GM10266 (cell line): ENCODE data around the gene ZNF443.
A peak's percentile ranks its signal among the peaks of the same experiment; 100 is the strongest.
"Not testable (repeated sequence)": the region's sequence is repeated elsewhere in the genome, so short reads cannot be mapped to it uniquely, and the experiment has no call there.

ENCODE experiments used
- DNase-seq: peaks from one replicate; pipeline ENCODE4 v3.0.0; 2012; ENCODE audit errors: extremely low spot score
- TF ChIP-seq, protein P1 (sequence below): IDR thresholded peaks from 2 replicates; pipeline ENCODE4 v1.5.1; 2012; ENCODE audit warnings: mild to moderate bottlenecking, low read depth; ENCODE audit not compliant: control insufficient read depth, insufficient read depth; ENCODE audit errors: missing control alignments

ZNF443 gene

DNA sequence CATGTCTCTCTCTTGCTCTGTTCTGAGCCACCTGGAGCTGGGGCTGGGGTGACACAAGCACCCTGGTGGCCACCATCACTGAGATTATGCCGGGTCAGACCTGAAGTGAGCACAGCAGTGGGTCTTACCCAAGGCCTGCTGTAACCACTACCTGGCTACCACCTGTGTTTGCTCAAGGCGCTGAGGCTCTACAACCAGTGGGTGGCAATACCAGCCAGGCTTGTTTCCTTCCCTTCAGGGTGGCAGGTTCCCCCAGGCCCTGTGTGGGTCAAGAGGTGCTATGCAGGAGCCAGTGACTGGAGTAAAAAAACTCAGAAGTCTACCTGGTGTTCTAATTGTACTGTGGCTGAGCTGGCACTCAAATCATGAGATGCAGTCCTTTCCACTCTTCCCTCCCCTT is 8.0 kb upstream of the ZNF443 start:
- DNase-seq, result no peak
- TF ChIP-seq, protein P1, sequence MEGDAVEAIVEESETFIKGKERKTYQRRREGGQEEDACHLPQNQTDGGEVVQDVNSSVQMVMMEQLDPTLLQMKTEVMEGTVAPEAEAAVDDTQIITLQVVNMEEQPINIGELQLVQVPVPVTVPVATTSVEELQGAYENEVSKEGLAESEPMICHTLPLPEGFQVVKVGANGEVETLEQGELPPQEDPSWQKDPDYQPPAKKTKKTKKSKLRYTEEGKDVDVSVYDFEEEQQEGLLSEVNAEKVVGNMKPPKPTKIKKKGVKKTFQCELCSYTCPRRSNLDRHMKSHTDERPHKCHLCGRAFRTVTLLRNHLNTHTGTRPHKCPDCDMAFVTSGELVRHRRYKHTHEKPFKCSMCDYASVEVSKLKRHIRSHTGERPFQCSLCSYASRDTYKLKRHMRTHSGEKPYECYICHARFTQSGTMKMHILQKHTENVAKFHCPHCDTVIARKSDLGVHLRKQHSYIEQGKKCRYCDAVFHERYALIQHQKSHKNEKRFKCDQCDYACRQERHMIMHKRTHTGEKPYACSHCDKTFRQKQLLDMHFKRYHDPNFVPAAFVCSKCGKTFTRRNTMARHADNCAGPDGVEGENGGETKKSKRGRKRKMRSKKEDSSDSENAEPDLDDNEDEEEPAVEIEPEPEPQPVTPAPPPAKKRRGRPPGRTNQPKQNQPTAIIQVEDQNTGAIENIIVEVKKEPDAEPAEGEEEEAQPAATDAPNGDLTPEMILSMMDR, result no peak

DNA sequence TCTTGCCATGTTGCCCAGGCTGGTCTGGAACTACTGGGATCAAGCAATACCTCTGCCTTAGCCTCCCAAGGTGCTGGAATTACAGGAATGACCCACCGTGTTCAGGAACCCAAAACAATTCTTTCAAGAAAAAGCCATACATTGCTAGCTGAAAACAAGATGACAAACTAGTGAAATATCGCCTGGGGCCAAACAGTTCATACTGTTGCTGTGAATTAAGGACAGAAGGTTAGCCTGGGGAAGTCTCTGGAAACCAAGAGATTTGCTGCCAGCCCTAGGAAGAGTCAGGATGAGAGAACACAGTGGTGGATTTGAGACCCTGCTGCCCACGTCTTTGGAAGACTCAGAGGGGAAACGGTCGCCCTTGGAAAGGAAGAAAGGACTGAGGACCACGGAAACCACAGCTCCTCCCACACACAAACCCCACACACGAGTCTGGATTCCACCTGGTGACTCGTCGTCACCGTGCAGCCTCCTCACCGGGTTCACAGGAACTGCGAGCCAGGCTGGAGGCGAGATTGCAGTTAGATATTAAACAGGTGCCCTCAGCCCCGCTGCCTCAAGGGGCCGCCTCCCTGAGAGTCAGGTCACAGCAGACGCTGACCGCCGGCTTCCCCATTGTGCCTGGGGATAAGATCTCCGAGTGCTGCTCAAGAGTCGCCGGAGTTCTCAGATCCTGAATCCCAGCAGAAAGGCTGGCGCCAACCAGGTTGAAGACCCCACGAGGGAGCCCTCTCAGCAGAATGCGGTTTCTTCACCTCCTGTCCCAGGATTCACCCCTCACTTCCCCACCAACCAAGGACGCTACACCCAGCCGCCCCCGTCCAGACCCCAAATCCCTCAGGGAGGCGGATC is 908 bp downstream of the ZNF443 start:
- not testable (repeated sequence) for DNase-seq

DNA sequence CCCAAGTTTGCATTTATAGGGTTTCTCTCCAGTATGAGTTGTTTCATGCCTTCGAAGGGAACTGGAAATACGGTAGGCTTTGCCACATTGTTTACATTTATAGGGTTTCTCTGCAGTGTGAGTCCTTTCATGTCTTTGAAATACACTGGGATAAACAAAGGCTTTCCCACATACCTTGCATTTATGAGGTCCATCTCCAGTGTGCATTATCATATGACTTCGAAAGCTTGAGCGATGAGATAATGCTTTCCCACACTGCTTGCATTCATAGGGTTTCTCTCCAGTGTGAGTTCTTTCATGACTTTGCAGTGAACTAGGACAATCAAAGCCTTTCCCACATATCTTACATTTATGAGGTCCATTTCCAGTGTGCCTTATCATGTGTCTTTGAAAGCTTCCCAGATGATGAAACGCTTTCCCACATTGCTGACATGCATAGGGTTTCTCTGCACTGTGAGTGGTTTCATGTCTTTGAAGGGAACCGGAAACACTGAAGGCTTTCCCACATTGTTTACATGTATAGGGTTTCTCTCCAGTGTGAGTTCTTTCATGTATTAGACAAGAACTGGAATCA is 10.0 kb downstream of the ZNF443 start:
- not testable (repeated sequence) for DNase-seq

DNA sequence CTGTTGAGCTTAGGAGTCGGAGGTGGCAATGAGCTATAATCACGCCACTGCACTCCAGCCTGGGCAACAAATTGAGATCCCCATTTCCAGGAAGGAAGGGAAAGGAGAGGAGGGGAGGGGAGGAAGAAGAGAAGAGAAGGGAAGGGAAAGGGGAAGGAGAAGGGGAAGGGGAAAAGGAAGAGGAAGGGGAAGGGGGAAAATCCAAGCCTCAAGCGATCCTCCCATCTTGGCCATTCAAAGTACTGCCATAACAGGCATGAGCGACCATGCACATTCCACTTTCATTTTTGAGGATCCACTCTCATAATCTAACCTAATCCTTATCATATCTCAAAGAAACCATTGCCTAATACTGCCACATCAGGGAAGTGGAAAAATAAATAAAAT is 14.9 kb downstream of the ZNF443 start:
- DNase-seq, result no peak
- TF ChIP-seq, protein P1, result no peak

DNA sequence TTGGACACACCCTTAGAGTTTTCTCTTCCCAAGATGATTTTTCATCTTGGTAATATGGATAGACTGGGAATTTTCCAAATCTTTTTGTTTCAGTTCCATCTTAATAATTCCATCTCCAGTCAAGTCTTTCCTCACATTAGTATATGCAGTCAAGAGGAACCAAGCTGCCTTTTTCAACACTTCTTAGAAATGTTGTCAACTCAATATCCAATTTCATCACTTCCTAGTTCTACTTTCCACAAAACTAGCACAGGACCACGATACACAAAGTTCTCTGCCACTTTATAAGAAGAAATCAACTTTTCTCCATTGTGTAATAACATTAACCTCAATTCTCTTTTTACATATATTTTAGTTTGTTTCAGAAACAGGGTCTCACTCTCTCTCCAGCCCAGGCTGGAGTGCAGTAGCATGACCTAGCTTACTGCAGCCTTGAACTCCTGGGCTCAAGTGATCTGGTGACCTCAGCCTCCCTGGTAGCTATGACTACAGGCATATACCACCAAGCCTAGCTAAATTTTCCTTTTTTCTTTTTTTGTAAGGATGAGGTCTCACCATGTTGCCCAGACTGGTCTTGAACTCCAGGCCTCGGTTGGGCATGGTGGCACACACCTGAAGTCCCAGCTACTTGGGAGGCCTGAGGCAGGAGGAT is 15.5 kb downstream of the ZNF443 start:
- DNase-seq, result no peak
- TF ChIP-seq, protein P1, result no peak

DNA sequence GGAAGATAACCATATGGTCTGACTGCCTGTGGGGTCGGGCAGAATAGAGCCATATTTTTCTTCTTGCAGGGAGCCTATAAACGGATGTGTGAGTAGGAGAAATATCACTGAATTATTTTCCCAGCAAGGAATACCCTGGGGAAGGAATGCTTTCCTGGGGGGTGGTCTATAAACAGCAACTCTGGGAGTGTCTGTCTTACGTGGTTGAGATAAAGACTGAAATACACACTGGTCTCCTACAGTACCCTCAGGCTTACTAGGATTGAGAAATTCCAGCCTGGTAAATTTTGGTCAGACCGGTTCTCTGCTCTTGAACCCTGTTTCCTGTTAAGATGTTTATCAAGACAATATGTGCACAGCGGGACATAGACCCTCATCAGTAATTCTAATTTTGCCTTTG is 23.5 kb downstream of the ZNF443 start:
- DNase-seq, result not testable (repeated sequence)

DNA sequence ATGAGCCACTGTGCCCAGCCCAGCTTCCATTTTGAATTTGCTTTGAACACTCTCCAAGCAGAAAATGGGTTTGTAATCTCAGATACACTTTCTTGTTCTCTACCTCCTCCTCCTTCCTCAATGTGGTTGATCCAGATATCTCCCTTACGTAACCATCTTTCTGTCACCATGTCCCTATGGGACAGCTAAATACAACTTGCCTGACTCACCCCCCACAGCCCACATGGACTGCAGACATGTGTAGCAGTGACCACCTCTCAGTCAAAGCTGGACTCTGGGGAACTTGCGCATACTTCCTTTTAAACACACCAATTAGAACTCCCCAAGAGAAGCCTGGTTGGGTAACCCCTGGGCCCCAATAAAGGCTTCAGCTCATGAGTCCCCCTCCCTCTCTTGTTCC is 28.9 kb downstream of the ZNF443 start:
- no peak for DNase-seq
- TF ChIP-seq, protein P1, result no peak

DNA sequence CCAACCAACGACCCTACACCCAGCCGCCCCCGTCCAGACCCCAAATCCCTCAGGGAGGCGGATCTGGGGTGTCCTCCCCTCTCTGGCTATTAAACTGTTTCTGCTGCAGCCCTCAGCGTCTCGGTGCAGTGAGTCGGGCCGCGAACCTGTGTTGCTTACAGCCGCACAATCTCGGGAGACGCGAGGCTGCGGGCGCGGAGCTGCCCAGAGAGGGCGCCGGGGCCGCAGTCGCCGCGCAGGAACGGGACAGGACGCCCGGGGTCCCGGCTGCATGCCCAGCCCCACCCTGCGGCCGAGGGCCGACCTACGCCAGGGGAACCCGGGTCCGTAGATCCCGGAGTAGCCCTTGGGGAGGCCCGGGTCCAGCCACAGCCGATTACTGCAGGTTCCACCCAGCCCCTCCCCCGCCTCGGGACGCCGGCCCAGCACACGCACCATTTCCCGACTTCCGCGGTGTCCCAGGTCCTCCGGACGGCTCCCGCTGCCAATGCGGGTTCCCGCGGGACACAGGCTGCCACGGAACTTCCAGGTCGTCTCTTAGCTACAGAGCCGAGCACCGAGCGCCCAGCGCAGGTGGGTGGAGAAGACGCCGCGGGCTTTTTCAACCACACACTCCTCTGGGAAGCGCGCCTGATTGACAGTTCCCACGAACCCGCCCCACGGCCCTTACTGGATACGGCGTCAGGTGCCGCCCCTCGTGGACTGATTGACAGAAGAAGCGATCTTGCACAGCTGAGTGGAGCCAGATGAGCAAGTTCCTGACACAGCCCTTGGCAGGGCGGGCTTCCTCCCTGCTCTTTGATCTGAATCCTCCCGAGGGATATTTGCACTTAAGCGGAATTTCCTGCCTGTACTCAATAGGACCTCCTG is 40.0 kb downstream of the ZNF443 start, which contains the start of gene ZNF799:
Gene ZNF799, minus strand, starts transcription at position 639 of the 870 bp plus-strand sequence. Its CDS starts 201 bp downstream, at position 438.
- TF ChIP-seq, protein P1, result no peak

DNA sequence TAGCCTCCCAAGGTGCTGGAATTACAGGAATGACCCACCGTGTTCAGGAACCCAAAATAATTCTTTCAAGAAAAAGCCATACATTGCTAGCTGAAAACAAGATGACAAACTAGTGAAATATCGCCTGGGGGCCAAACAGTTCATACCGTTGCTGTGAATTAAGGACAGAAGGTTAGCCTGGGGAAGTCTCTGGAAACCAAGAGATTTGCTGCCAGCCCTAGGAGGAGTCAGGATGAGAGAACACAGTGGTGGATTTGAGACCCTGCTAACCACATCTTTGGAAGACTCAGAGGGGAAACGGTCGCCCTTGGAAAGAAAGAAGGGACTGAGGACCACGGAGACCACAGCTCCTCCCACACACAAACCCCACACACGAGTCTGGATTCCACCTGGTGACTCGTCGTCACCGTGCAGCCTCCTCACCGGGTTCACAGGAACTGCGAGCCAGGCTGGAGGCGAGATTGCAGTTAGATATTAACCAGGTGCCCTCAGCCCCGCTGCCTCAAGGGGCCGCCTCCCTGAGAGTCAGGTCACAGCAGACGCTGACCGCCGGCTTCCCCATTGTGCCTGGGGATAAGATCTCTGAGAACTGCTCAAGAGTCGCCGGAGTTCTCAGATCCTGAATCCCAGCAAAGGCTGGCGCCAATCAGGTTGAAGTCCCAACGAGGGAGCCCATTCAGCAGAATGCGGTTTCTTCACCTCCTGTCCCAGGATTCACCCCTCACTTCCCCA is 40.8 kb downstream of the ZNF443 start:
- DNase-seq, result not testable (repeated sequence)

More for the DNA sequence above, 40.0 kb downstream of the ZNF443 start, which contains the start of gene ZNF799:
- DNase-seq, result peak; percentile 86

DNA sequence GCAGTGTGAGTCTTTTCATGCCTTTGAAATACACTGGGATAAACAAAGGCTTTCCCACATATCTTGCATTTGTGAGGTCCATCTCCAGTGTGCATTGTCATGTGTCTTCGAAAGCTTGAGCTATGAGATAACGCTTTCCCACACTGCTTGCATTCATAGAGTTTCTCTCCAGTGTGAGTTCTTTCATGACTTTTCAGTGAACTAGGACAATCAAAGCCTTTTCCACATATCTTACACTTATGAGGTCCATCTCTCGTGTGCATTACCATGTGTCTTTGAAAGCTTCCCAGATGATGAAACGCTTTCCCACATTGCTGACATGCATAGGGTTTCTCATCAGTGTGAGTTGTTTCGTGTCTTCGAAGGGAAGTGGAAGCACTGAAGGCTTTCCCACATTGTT is 49.7 kb downstream of the ZNF443 start:
- DNase-seq, result not testable (repeated sequence)

DNA sequence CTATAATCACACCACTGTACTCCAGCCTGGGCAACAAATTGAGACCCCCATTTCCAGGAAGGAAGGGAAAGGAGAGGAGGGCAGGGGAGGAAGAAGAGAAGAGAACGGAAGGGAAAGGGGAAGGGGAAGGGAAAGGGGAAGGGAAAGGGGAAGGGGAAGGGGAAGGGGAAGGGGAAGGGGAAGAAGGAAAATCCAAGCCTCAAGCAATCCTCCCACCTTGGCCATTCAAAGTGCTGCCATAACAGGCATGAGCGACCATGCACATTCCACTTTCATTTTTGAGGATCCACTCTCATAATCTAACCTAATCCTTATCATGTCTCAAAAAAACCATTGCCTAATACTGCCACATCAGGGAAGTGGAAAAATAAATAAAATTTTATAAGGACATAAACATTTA is 54.5 kb downstream of the ZNF443 start:
- DNase-seq, result not testable (repeated sequence)
